ENCODE data around the gene SAMSN1. TPM values are rescaled to one million over a fixed set of nuclear protein-coding genes. Genes with fewer than 3 reads are reported as not detected.

SAMSN1 gene
- total RNA-seq: 1 to 10 TPM; 3.8 to 4.8 TPM
- long read RNA-seq, partial matches to known transcripts: 0 of 2 reads
- long read RNA-seq, other reads (novel, unspliced or antisense): 0 of 2 reads

DNA sequence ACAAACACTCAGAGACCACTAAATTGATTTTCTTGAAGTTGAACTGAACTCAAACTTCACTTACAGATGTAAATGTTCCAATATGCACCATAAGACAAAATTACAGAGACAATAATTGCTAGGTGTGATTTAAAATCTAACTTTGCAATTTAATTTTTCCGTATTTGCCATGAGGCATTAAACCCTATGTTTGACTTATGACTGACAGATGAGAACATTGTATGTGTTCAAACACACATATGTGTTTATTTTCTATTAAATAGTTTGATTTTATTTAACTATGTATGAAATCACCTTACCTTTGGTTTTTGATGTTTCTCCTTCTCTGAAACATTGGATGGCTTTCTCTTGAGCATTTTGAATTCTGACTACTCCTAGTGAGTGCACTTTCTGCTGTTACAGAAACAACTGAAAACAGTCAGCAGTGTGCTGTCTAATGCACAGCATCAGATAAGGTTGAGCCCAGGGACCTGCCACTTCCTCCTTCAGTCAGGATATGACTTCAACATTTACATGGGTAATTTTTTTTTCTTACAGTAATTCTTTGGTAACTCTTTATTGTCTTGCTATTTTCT, at the start of gene SAMSN1:
TSS of gene SAMSN1 (minus strand) at position 410 of the 575 bp plus-strand sequence. CDS start at position 356, 54 bp downstream.
- DNase-seq (peak; percentile 24), ATAC-seq (peak; percentile 77 to 83)
- intact Hi-C loops (cut with DNase I): no loop called here

DNA sequence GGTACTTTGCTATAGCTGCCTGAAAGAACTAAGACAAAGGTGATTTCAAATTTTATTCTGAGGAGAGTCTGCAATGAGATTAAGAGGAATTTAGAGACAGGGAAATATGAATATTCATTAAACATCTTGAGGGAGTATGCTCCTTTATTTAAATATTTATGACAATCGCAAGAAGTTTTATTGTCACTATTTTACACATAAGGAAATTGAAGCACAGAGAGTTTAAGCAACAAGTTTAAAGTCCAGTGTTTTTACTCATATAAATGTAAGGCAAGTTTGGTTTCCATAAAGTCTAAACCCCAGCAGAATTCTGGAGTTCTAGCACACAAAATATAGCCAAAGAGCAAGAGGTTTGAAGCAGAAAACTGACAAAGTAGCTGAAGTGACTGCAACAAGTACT, 49.3 kb upstream of the SAMSN1 start:
- intact Hi-C loops (cut with DNase I): no loop called here
- DNase-seq (no peak), ATAC-seq (no peak)

DNA sequence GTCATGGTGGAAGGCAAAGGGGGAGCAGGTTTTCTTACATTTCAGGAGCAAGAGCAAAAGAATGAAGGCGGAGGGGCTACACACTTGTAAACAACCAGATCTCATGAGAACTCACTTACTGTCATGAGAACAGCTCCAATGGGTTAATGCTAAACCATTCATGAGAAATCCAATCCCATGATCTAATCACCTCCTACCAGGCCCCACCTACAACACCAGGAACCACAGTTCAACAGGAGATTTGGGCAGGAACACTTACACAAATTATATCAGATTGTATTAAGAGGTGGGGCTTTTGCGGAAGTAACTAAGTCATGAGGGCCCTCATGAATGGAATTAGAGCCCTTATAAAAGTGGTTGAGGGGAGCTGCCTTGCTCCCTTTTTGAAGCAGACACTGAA, 48.9 kb upstream of the SAMSN1 start:
- DNase-seq (no peak), ATAC-seq (no peak)
- intact Hi-C loops (cut with DNase I): no loop called here

DNA sequence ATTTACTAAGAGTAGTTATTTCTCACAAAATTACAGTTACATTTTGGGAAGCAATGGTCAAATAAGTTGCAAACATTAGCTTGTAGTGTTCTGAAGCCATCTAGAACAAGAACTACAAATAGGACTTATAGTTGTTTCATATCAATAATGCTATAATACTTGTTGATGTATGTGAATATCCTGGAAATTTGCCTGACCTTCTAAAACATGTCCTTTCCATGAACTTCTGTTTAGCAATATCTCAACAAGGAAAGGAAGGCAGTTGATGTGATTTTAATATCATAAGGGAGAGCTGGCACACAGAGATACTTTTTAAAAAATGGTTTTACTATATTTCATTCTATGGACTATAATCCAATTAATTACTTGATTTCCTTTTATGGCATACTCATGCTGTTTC, 47.1 kb upstream of the SAMSN1 start:
- DNase-seq (no peak), ATAC-seq (no peak)
- intact Hi-C loops (cut with DNase I): no loop called here

DNA sequence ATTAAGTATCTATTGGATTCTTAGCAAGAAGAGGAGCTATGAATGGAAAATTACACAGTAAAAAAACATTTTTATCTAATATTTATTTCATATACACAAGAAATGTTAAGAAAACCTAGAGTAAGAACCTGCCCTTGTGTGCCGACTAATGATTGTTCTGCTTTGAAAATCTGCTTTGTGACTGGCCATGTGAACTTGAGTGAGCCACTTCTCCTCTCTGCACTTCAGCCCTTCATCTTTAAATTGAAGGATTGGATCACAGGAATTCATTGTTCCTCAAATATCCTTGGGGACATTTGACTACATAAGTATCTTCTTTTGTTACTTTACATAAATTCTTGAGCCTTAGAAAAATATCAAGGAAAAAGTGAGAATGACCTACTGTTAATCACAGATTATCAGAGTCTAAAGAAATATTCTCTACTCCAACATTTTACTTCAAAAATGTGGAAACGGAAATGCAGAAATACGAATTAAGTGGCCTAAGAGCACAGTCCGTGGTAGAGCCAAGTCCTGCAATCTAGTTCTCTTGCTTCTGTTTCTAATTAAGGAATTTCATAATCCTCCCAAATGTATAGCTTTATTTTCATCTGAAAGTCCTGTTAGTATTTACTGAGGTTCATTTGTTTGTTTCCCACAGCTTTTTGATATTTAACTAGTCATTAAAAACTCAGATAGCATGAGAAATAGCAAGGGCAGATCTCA, 46.3 kb upstream of the SAMSN1 start:
- DNase-seq (no peak), ATAC-seq (no peak)
- intact Hi-C loops (cut with DNase I): no loop called here

DNA sequence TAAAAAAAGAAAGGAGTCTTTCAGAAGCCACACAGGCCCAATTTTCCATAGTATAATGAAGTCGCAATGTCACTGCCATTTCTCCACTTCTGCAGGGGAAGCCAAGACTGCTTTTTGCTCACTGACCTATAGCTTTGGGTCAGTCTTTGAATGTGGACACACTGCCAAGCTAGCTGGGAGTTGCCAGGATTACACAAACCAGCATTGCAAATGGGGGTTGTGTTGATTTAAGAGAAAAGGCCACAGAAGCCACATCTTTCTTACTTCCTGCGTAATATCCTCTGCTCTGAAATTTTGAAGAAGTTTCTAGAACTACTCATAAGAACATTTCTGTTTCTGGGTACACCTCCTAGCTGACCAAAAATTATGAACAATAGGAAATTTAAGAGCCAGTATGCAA, 45.8 kb upstream of the SAMSN1 start:
- DNase-seq (peak; percentile 36), ATAC-seq (peak; percentile 56 to 81)
- intact Hi-C loops (cut with DNase I): no loop called here

DNA sequence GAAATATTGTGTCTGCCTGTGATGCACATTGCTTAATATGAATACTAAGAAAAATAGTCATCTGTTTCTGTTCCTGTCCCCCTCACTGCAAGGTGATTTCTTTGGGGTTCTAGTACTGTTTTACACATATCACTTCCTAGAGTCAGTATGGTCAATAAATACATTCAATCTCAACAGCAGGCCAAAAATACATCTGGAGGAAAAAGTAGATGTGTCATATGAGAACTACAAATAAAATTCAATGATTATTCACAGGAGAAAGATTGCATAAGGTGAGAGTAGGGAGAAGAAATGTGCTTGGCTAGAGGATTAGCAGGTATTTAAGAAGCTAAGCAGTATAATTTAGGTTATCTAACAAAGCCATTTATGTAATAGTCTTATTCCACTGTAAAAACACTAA, 45.3 kb upstream of the SAMSN1 start:
- intact Hi-C loops (cut with DNase I): no loop called here
- ATAC-seq (no peak), DNase-seq (no peak)

DNA sequence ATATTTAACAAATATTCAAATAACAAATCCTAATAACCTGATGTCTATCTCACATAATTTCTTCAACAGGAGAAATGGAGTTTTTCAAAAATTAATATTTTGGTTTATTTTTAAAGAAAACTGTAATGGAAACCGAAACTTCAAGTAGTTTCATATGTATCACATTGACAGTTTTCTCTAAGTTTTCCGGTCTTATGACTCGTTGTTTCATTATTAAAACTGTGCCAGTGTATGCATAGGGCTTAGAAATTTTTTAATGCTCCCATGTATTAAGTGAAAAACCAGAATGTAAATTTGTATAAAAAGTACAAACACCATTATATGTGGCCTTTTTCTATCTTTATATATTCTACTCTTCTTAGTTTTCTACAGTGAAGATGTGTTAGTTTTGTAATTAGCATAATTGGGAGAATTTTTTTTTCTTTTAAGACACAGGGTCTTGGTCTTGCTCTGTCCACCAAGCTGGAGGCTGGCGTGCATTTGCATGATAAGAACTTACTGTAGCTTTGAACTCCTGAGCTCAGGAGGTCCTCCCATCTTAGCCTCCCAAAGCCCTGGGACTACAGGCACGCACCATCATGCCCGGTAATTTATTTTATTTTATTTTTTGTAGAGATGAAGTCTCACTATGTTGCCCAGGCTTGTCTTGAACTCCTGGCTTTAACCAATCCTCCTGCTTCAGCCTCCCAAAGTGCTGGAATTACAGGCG, 43.9 kb upstream of the SAMSN1 start:
- intact Hi-C loops (cut with DNase I): no loop called here
- no peak for DNase-seq

DNA sequence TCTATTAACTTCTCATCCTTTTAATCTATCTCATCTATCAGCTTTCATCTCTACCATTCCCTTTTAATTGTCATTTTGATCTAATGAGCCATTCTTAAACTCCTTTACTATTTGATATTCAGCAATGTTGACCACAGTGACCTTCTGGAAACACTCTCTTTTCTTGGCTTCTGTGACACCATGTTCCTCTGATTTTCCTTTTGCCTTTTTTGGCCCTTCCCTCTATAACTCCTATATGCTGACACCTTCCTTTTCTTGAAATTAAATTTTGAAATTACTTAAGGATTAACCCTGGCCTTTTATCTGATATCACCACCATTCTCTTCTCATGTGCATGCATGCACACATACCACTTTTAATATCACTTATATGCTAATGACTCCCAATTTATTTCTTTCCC, 41.2 kb upstream of the SAMSN1 start:
- no peak for DNase-seq
- intact Hi-C loops (cut with DNase I): no loop called here
- no peak for ATAC-seq

More for the DNA sequence above, 43.9 kb upstream of the SAMSN1 start:
- no peak for ATAC-seq

DNA sequence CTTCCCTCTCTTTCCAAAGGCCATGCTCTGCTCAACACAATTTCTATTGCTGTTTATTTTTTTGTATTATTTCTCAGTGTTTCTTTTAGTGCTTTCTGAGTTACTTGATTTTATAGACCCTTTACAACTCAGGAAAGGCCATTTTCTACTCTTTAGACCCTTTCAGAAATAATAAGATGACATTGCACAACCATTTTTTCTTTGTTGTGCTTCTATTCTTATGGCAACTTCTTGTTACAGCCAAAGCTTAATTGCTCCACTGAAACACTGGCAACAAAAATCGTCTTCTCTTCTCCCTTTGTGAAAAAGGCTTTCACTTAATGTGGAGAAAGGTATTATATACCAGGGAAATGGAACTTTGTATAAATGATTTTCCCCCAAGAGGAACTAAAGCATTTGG, 39.0 kb upstream of the SAMSN1 start:
- DNase-seq (no peak), ATAC-seq (no peak)
- intact Hi-C loops (cut with DNase I): no loop called here

DNA sequence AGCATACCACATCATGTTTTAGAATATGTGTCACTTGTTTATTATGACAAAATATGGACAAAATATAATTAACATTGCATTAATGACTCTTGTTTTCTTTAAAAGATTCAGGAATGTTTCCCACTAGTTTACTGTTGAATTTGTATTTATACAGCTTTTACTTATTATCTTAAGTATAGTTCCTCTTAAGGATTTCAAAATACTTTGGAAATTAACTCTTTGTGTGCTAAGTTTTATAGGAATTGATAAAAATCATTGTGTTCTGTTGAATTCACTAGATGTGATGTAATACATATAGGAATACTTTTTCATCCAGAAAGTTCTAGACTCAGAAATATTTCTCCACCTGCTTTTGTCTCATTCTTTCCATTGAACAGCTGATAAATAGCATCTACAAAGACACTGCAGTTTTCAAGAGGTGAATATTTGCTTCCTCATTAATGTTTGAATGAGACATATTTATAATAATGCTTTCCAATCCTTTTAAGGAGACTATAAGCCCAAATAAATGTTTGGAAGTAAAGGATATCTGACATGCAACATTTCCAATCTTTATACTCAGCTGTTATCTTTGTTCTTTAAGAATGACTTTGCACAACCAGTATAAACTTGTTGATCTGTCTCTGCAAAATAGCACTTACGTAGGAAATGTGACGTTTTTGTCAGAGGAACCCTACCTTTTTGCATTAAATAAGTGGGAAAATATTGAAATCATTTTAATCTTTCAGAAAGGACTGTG, 38.4 kb upstream of the SAMSN1 start:
- no peak for ATAC-seq
- intact Hi-C loops (cut with DNase I): no loop called here
- no peak for DNase-seq

DNA sequence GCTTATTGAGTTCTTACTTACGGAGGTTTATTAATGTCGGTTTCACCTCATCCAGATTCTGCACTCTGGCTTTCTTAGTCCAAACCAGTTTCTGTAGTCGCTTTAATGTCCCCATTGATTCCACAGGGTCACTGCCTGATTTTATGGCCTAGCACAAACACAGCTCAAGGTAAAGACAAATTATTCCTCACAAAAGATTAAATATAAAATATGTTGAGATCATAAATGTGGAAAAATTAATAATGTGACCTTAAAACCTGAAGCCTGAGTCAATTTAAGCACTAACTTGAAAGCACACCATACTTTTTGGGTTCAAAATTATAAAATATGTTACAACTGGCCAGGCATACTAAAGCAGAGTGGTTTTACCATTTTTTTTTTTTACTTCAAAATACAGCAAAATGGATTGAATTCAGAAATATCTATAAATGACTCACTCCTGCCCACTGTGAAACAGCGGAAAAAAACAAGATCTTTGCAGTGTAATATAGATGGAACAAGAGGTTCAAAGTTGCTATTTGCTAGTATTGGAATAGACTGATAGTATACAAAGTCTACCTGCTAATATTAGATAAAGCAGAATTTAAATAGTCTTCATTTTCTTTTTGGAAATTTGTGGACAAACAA, 37.6 kb upstream of the SAMSN1 start:
- intact Hi-C loops (cut with DNase I): no loop called here
- ATAC-seq (no peak), DNase-seq (no peak)

DNA sequence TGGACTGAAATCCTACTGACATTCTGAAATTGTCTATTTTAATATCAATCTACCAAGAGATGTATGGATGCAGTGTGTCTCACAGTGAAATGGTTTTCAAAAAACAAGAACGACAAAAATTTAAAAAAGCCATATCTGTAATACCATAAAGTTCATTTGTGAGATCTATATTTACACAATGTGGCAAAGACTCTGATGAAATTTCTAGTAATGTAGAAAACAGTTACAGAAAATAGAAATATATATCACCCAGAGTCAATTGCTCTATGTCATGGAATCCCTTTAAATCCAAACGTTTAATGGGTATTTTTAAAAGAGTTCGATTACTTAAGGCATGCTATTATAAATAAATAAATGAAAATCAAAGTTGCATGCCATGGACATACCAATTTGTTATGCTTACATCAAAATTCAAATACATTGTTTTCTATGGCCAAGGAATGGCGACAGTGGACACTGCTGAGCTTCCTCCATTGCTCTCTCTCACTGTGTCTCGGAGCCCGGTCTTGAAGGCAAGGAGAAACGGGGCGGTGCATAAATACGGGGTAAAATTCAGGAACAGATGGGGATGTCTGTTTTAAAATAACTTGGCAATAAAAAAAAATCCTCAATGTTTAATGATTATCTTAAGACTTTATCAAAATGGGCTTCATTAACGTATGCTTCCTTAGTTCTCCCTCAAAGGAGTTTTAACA, 37.0 kb upstream of the SAMSN1 start:
- DNase-seq (no peak), ATAC-seq (no peak)
- intact Hi-C loops (cut with DNase I): no loop called here

DNA sequence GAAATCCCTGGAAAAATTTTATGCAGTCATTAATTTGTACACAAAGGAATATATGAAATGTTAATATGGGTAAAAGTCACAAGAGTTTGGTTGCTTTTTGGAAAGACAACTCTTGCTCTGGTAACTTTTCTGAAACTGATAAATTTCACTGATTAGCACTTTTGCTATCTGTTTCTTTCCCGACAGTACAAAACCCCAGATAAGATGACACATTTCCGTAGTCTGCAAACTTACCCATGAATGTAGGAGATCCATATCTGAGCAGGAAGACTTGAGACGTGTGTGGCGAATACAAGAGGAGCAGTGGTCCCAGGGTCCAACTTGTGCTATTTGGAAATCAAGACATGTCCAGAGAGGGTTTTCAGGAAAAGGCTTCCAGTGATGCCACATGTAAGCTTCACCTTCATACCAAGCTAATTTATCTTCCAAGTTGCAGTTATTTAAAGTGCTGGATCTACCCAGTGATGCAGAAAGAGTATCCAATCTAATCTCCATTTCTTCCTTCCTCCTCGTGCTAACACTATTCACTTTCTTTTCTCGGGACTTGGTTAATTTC, 35.9 kb upstream of the SAMSN1 start:
- DNase-seq: no peak
- intact Hi-C loops (cut with DNase I): no loop called here
- ATAC-seq: no peak

DNA sequence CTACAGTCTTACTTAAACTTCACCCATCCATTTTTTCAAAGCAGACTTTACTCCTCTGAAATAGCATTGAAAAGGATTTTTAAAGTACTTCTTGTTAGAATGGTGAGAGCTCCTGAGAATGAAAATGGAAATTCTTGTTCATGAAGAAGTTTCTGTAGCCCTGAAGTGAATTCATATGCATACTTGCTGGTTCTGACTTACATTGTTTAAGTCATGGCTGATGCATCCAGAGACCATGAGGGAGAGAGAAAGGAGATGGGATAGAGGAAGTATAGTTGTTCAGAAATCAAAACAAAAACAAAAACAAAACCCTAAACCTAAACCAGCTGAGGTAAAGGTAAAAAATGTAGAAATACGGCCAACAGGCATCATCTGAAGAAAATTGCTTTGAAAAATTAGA, 27.1 kb upstream of the SAMSN1 start:
- no peak for DNase-seq
- no peak for ATAC-seq
- intact Hi-C loops (cut with DNase I): no loop called here

DNA sequence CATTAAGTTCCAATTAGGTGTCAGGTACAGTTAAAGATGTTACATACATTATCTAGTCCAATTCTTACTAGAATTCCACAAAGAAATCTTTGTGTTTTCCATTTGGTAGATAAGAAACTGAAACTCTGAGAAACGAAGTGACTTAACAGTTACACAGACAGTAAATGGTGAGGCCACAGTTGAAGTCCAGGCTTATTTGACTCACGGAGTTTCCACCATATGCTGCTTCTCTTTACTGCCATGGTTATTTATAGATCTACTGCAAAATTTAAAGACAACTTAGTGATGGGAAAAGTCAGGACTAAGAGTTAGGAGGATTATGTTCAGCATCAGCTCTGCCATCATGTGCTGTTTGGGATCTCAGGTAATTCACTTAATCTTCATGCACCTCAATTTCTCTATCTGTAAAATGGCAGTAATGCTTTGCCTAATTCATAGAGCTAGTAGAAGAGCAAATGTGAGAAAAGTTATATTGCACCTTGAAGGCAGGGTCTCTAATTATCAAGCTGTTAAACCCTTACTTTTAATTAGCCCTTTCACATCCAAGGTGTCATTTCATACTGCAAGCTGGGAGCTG, 26.2 kb upstream of the SAMSN1 start:
- intact Hi-C loops (cut with DNase I): no loop called here
- DNase-seq: no peak
- ATAC-seq: no peak

DNA sequence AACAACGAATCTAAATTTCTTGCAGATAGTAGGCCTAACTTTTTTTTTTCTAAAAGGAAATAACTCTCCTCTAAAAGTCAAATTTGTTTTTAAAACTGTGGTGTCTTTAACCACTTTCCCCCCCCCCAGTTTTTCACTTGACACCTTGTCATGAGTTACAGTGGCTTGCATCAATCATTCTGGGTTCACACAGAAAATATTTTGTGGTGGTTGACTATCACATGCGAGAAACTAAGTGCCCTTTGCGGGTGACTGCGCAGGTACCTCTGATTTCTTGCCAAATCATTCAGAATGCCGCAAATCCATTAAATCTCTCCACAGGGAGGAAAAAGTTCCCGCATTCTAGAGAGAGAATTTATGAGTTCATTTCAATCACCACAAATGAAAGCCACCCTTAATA, 23.8 kb upstream of the SAMSN1 start:
- intact Hi-C loops (cut with DNase I): no loop called here

DNA sequence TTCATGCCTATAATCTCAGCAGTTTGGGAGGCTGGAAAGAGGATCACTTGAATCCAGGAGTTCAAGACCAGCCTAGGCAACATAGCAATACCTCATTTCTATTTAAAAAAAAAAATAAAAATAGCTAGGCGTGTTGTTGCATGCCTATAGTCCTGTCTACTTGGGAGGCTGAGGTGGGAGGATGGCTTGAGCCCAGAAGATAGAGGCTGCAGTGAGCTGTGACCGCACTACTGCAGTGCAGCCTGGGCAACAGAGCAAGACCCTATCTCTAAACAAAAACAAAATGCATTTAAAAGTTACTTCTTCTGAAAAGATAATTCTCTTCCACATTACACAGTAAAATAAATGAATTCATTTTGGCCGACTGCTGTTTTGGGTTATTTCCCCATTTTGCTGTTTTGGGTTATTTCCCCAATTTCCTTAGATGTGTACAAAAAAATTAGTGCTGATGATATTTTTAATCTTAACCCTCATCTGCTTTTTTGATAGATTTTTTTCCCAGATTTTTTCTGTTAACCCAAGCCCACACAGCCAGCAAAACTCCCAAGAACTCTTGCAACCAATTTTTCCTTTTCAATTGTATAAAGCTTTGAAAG, 23.0 kb upstream of the SAMSN1 start:
- ATAC-seq (no peak), DNase-seq (no peak)
- intact Hi-C loops (cut with DNase I): no loop called here

More for the DNA sequence above, 23.8 kb upstream of the SAMSN1 start:
- DNase-seq: no peak
- no peak for ATAC-seq
